SK-N-SH treated with all-trans-retinoic acid at 6 μM for 48 hours (cell line): Measurements from ENCODE around the gene RAB5A.
A peak's percentile ranks its signal among the peaks of the same experiment; 100 is the strongest.

ENCODE experiments used
- ATAC-seq: fragments of 200-7000 bp; cut with Tn5 transposase; 3 replicates; pipeline ENCODE4 v1.9.1; 2020; ENCODE audit warnings: mild to moderate bottlenecking, moderate library complexity
- ARNTL ChIP-seq: fragments of 450-650 bp; formaldehyde crosslinking; IDR thresholded peaks from 2 replicates; pipeline ENCODE4 v1.5.0; 2020; ENCODE audit warnings: low read depth, mild to moderate bottlenecking, moderate library complexity, borderline replicate concordance
- CREB5 ChIP-seq: fragments of 250-450 bp; sonication (Bioruptor Pico); IDR thresholded peaks from 2 replicates; pipeline ENCODE4 v1.5.1; 2020; ENCODE audit warnings: low read depth, mild to moderate bottlenecking, moderate library complexity
- CSRNP3 ChIP-seq: fragments of 250-450 bp; sonication (Bioruptor Pico); IDR thresholded peaks from 2 replicates; pipeline ENCODE4 v1.5.1; 2021; ENCODE audit warnings: mild to moderate bottlenecking, moderate library complexity
- ESRRG ChIP-seq: fragments of 250-450 bp; sonication (Bioruptor Pico); IDR thresholded peaks from 2 replicates; pipeline ENCODE4 v1.6.1; 2021; ENCODE audit warnings: mild to moderate bottlenecking
- GLIS3 ChIP-seq: fragments of 250-450 bp; sonication (Bioruptor Pico); IDR thresholded peaks from 2 replicates; pipeline ENCODE4 v1.5.0; 2020; ENCODE audit warnings: mild to moderate bottlenecking, moderate library complexity
- ISL1 ChIP-seq: fragments of 250-450 bp; sonication (Bioruptor Pico); IDR thresholded peaks from 2 replicates; pipeline ENCODE4 v2.1.2; 2022; ENCODE audit warnings: mild to moderate bottlenecking, moderate library complexity
- POU6F1 ChIP-seq: fragments of 250-450 bp; sonication (Bioruptor Pico); IDR thresholded peaks from 2 replicates; pipeline ENCODE4 v1.8.0; 2021; ENCODE audit warnings: low read depth, mild to moderate bottlenecking, moderate library complexity, borderline replicate concordance
- PPARA ChIP-seq: fragments of 250-450 bp; sonication (Bioruptor Pico); IDR thresholded peaks from 2 replicates; pipeline ENCODE4 v1.5.0; 2020; ENCODE audit warnings: mild to moderate bottlenecking, borderline replicate concordance
- RARB ChIP-seq: fragments of 250-450 bp; sonication (Bioruptor Pico); IDR thresholded peaks from 2 replicates; pipeline ENCODE4 v1.8.0; 2021; ENCODE audit warnings: mild to moderate bottlenecking, moderate library complexity
- TCF4 ChIP-seq: fragments of 250-450 bp; sonication (Bioruptor Pico); IDR thresholded peaks from 2 replicates; pipeline ENCODE4 v1.8.0; 2021; ENCODE audit warnings: mild to moderate bottlenecking, moderate library complexity, borderline replicate concordance
- TOX ChIP-seq: fragments of 250-450 bp; sonication (Bioruptor Pico); IDR thresholded peaks from 2 replicates; pipeline ENCODE4 v1.8.0; 2021; ENCODE audit warnings: mild to moderate bottlenecking, moderate library complexity, borderline replicate concordance
- TSHZ2 ChIP-seq: fragments of 250-450 bp; sonication (Bioruptor Pico); IDR thresholded peaks from 2 replicates; pipeline ENCODE4 v1.5.0; 2020; ENCODE audit warnings: mild to moderate bottlenecking, moderate library complexity
- ZFP3 ChIP-seq: fragments of 250-450 bp; sonication (Bioruptor Pico); IDR thresholded peaks from 2 replicates; pipeline ENCODE4 v1.5.0; 2020; ENCODE audit warnings: mild to moderate bottlenecking, moderate library complexity
- ZFP30 ChIP-seq: fragments of 450-650 bp; formaldehyde crosslinking; IDR thresholded peaks from 2 replicates; pipeline ENCODE4 v1.5.0; 2022; ENCODE audit warnings: mild to moderate bottlenecking, moderate library complexity
- ZNF70 ChIP-seq: fragments of 450-650 bp; formaldehyde crosslinking; IDR thresholded peaks from 2 replicates; pipeline ENCODE4 v1.5.0; 2020; ENCODE audit warnings: mild to moderate bottlenecking, moderate library complexity

Gene RAB5A

GRCh38 chr3:19931180-19931692 is 15.7 kb upstream of the RAB5A start (continued):
- no peak for TF ChIP-seq TOX (CRISPR knock-in tag)
- TF ChIP-seq ESRRG (CRISPR knock-in tag) = no peak
- no peak for TF ChIP-seq ARNTL (CRISPR knock-in tag)

- TF ChIP-seq ZNF70 (CRISPR knock-in tag) = no peak
- no peak; the same call in 1 of the 3 replicates for ATAC-seq
Measured at GRCh38 chr3:19931767-19932188, 15.1 kb upstream of the RAB5A start.

GRCh38 chr3:19932422-19932821 is 14.5 kb upstream of the RAB5A start:
- no peak for ATAC-seq
- TF ChIP-seq CREB5 (CRISPR knock-in tag) (no peak), ZFP3 (CRISPR knock-in tag) (no peak), PPARA (no peak), RARB (no peak), ZFP30 (CRISPR knock-in tag) (no peak), ESRRG (CRISPR knock-in tag) (no peak), ISL1 (CRISPR knock-in tag) (no peak), CSRNP3 (CRISPR knock-in tag) (no peak), TCF4 (CRISPR knock-in tag) (no peak), TOX (CRISPR knock-in tag) (no peak), POU6F1 (CRISPR knock-in tag) (no peak), TSHZ2 (CRISPR knock-in tag) (no peak), GLIS3 (no peak)
- TF ChIP-seq, all 23 proteins: peak for 0

GRCh38 chr3:19934098-19934566 is 12.8 kb upstream of the RAB5A start, which contains the start of gene EFHB:
EFHB (minus strand) TSS chr3:19934217; CDS start chr3:19934018, 199 bp downstream.
- peak; percentile 85 for ATAC-seq

More at GRCh38 chr3:19934098-19934566, 12.8 kb upstream of the RAB5A start, which contains the start of gene EFHB:
- TF ChIP-seq GLIS3 = no peak
- no peak for TF ChIP-seq ARNTL (CRISPR knock-in tag)
- no peak for TF ChIP-seq ZFP3 (CRISPR knock-in tag)
- no peak for TF ChIP-seq CSRNP3 (CRISPR knock-in tag)
- no peak for TF ChIP-seq TSHZ2 (CRISPR knock-in tag)
- TF ChIP-seq ZFP30 (CRISPR knock-in tag) = no peak
- no peak for TF ChIP-seq PPARA
